ENCODE measurements around the gene GPN3.
"Not testable (repeated sequence)": the region's sequence is repeated elsewhere in the genome, so short reads cannot be mapped to it uniquely, and the experiment has no call there.

Gene GPN3

DNA sequence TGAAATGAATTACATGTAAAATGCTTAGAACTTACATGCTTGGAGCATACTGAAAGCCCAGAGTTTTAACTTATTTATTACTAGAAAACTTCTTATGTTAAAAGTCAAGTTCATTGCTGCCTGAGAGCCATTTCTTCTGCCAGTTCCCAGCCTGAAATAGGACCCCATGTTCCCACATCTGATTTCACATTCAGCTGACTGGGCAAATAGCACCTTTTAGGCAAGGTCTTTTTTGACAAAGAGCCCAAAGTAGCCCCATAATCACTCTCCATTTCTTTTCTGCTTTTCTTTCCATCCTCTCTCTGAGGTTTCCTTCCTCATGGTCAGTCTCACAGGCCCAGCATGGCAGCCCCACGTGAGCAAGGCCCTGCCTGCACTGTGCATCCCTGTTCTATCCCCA, 16.8 kb downstream of the GPN3 start:
- in situ Hi-C loops (cut with MboI; ENCODE audit: low pct_unique_long_range_greater_than_20kb, low sequenced_read_pairs), result no loop called here
- no peak for DNase-seq

GRCh38 chr12:110449799-110450497, 18.1 kb downstream of the GPN3 start, which contains the start of gene ARPC3:
Gene ARPC3 (minus strand): TSS chr12:110450337. CDS start chr12:110450260, 77 bp downstream.
- in situ Hi-C loops (cut with MboI; ENCODE audit: low pct_unique_long_range_greater_than_20kb, low sequenced_read_pairs), result no loop called here
- peak; percentile 98 for DNase-seq

DNA sequence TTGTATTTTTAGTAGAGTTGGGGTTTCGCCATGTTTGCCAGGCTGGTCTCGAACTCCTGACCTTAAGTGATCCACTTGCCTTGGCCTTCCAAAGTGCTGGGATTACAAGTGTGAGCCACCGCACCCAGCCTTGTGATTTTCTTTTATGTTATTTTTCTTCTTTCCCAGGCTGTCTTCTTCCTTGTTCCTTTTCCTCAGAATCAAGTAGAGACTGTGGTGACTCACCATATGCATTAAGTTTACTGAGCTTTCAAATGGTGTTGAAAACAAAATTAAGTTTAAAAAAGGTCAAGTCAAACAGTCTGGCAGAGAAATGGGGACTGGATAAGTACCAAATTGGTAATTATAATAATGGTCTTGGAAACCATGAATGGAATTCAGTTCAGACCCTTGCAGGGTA, 23.6 kb downstream of the GPN3 start:
- in situ Hi-C loops (cut with MboI; ENCODE audit: low pct_unique_long_range_greater_than_20kb, low sequenced_read_pairs), result no loop called here

DNA sequence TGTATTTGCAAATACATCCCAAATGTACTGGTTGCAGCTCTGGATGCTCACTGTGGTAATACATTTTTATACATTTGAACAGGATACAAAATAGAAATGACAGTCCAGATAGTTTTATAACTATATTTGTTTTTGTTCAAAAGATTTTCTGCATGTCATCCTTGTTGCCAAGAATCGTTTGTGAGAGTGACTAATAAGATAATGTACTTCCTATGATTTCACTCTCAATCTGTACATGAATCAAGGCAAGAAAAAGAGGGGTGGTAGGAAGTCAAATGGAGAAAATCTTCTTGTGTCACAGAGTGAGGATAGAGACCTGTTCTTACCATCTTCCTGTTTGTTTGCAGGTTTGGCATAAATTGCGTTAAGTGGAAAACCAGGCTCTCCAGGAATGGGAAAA, 31.8 kb downstream of the GPN3 start:
- no peak for DNase-seq
- in situ Hi-C loops (cut with MboI; ENCODE audit: low pct_unique_long_range_greater_than_20kb, low sequenced_read_pairs), result no loop called here

More for the DNA sequence above, 23.6 kb downstream of the GPN3 start:
- DNase-seq, result no peak

DNA sequence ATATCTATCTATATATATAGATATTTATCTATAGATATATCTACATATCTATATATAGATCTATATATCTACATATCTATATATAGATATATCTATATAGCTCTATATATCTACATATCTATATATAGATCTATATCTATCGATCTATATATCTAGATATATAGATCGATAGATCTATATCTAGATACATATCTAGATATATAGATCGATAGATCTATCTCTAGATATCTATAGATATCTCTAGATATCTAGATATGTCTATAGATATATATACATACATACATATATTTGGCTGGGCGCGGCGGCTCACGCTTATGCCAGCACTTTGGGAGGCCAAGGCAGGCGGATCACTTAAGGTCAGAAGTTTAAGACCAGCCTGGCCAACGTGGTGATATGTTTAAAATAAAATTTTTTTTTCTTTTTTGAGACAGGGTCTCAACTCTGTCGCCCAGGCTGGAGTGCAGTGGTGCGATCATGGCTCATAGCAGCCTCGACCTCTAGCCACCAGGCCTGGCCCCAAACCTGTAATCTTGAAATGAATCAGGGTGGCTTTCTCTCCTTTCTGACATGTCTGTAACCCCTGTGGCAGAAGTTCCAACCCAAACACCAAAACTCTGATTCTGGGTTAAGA, 36.0 kb downstream of the GPN3 start:
- DNase-seq, result no peak
- in situ Hi-C loops (cut with MboI; ENCODE audit: low pct_unique_long_range_greater_than_20kb, low sequenced_read_pairs), result no loop called here

DNA sequence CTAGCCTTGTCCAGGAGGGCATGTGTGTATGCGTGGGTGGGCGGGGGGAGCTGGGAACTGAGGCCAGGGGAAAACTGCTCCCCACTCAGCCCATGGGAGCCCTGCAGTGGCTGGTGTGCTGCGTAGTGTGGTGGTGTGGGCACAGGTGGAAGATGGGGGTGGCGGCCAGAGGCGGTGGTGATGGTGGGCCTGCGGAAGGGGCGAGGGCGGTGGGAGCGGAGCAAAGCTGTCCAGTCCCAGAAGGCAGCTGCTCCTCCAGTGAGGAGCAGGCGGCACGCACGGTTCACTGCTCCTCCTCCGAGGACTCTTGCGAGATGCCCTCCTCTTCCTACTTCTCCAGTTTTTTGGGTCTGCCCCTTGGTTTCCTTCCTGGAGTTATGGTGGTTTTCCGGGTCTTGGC, 38.4 kb downstream of the GPN3 start:
- DNase-seq; in situ Hi-C loops (cut with MboI; ENCODE audit: low pct_unique_long_range_greater_than_20kb, low sequenced_read_pairs): not testable (repeated sequence)

GRCh38 chr12:110426406-110426805, 41.7 kb downstream of the GPN3 start:
- DNase-seq, result no peak
- in situ Hi-C loops (cut with MboI; ENCODE audit: low pct_unique_long_range_greater_than_20kb, low sequenced_read_pairs), result no loop called here

- no peak for DNase-seq
- in situ Hi-C loops (cut with MboI; ENCODE audit: low pct_unique_long_range_greater_than_20kb, low sequenced_read_pairs), result no loop called here
Measured at GRCh38 chr12:110424237-110424636, 43.8 kb downstream of the GPN3 start.

DNA sequence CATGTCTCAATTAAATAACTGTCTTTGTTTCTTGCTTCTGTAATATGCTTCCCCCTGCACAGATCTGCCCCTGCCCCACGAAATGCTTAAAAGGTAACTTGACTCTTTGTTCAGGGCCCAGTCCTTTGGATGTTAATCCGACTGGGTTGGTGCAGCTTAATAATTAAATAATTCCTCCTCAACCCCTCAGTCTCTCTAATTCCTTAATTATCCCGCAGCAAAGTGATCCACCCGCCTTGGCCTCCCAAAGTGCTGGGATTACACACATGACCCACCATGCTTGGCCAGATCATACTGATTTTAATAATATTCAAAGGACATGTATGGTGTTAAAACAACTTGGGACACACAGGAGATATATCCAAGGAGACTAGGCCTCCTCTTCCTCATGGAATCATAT, 46.4 kb downstream of the GPN3 start:
- in situ Hi-C loops (cut with MboI; ENCODE audit: low pct_unique_long_range_greater_than_20kb, low sequenced_read_pairs), result no loop called here

DNA sequence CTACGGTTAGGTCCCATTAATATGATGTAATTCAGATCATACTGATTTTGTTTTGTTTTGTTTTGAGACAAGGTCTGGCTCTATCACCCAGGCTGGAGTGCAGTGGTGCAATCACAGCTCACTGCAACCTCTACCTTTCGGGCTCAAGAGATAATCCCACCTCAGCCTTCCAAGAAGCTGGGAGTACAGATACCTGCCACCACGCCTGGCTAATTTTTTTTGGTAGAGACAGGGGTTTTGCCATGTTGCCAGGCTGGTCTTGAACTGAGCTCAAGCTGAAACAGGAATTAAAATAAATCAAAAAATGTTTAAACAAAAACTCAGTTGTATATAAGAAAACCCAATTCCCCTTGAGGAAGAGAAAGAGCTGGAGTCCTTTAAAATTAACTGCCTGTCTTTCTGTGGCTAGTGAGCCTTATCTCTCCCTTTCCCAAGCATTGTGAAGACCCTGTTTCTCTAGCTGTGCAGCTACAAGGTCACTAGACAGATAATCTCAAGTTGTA, 46.8 kb downstream of the GPN3 start:
- DNase-seq, result no peak
- in situ Hi-C loops (cut with MboI; ENCODE audit: low pct_unique_long_range_greater_than_20kb, low sequenced_read_pairs), result no loop called here

More for the DNA sequence above, 46.4 kb downstream of the GPN3 start:
- DNase-seq, result no peak

DNA sequence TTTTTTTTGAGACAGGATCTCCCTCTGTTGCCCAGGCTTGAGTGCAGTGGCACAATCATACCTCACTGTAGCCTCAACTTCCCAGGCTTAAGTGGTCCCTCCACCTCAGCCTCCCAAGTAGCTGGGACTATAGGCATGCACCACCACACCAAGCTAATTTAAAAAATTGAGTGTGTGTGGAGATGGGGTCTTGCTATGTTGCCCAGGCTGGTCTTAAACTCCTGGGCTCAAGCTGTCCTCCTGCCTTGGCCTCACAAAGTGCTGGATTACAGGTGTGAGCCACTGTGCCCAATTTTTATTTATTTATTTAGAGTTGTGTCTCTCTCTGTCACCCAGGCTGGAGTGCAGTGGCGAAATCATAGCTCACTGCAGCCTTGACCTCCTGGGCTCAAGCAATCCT, 47.4 kb downstream of the GPN3 start:
- DNase-seq; in situ Hi-C loops (cut with MboI; ENCODE audit: low pct_unique_long_range_greater_than_20kb, low sequenced_read_pairs): not testable (repeated sequence)

DNA sequence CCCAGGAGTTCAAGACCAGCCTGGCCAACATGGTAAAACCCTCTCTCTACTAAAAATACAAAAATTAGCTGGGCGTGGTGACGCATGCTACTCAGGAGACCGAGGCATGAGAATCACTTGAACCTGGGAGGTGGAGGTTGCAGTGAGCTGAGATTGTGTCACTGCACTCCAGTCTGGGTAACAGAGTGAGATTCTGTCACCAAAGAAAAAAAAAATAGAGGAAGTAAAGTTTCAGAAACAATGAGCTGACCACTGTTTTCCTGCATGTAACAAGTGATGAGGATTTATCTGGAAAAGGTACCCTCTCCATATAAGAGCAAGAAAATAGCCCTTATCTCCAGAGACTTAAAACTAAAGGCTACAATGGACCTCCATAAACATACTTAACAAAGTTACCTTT, 50.9 kb downstream of the GPN3 start:
- peak; percentile 70 for DNase-seq
- in situ Hi-C loops (cut with MboI; ENCODE audit: low pct_unique_long_range_greater_than_20kb, low sequenced_read_pairs), result not testable (repeated sequence)

DNA sequence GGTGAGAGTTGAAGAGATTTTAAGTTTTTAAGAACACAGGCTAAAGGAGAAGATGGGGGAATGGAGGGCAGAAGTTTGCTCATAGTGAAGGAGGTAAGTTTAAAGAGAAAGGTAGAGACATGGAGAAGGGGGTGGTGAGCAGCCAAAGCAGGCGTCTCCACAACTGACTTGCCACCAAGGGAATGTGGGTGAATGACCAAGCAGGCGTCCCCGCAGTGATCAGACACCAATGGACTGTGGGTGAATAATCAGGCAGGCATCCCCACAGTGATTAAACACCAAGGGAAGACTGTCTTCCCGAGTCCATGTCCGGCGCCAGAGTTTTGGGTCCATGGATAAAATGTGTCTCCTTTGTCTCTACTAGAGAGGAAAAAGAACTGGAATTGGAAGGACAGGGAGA, 58.0 kb downstream of the GPN3 start:
- DNase-seq; in situ Hi-C loops (cut with MboI; ENCODE audit: low pct_unique_long_range_greater_than_20kb, low sequenced_read_pairs): not testable (repeated sequence)

GRCh38 chr12:110405126-110405662, 62.9 kb downstream of the GPN3 start:
- in situ Hi-C loops (cut with MboI; ENCODE audit: low pct_unique_long_range_greater_than_20kb, low sequenced_read_pairs); DNase-seq: not testable (repeated sequence)

GRCh38 chr12:110403976-110404682, 63.9 kb downstream of the GPN3 start:
- in situ Hi-C loops (cut with MboI; ENCODE audit: low pct_unique_long_range_greater_than_20kb, low sequenced_read_pairs), result no loop called here
- no peak for DNase-seq

DNA sequence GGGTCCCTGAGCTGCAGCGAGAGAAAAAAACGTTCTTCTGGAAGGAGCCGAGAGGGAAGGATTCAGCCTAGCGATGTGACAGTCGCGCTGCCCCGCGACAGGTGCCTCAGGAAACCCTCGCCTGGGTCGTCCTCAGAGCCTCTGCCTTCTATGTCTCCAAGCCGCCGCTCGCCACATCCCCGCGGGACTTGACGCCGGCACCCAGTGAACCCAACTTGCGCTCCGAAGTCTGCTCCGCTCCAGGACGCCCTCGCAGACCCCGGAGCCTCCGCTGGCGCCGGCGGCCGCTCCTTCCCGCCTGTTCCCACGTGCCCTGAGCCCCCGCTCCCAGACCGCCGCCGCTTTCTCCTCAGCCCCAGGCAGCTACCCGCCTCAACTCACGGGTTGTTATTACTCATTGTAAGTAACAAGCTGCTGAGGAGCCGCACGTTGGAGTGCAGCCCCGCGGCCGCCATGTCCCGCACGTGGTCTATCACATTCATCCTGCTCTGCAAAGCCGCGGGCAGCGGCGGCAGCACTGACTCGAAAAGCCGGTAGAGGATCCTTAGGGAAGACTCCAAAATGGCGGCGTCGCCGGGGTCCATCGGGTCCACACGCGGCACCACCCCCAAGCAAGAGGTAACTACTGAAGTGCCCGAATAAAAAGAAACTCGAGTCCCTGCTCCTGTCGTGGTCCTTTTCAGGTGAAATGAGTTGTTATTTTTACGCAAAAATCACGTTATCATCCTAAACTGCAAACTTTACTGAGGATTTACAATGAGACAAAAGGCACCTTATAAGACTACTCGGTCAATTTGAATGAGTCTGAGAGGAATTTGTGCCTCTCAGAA, 64.7 kb downstream of the GPN3 start, which contains the start of gene ANAPC7:
Gene ANAPC7, minus strand, starts transcription at position 563 of the 830 bp plus-strand sequence. Its CDS starts 81 bp downstream, at position 482.
- in situ Hi-C loops (cut with MboI; ENCODE audit: low pct_unique_long_range_greater_than_20kb, low sequenced_read_pairs), result no loop called here
- DNase-seq, result peak; percentile 92
